Measurements from ENCODE around the gene NECAB2. TPM values are rescaled to one million over a fixed set of nuclear protein-coding genes. Genes with fewer than 3 reads are reported as not detected.
"Not testable (repeated sequence)": the region's sequence is repeated elsewhere in the genome, so short reads cannot be mapped to it uniquely, and the experiment has no call there.

Gene NECAB2
- total RNA-seq, 1 donor, result 0.72 TPM

DNA sequence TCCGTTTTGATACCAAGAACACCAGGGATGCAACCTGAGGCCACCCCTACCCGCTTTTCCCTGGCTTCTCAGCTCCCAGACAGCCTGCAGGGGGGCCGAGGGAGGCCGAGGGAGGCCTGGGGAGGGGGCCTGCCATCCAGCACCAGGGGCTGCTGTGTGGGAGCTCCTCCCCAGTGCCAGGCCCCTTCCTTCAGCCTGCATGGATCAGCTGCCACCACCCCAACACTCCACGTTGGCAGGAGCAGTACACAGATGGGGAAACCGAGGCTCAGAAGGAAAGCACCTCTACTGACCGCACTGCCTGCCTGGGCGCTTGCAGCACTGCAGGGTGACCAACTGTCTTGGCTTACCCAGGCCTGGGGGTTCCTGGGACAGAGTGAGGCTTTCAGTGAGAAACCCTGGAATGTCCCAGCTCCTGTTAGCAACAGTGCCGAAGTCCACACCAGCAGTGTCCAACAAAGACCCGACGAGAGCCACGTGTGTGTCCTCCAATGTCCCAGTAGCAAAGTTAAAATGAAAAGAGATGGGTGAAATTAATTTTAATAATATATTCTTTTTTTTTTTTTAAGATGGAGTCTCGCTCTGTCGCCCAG lies 20.3 kb upstream of the NECAB2 start:
- Histone ChIP-seq H3K4me1 (ENCODE audit: insufficient read depth, low read length) (peaks cover 4% of the 10 kb centered on the region), H3K79me2 (ENCODE audit: insufficient read depth, low read length) (no peaks in the 10 kb centered on the region), H3K9me3 (ENCODE audit: low read depth, low read length) (no peaks in the 10 kb centered on the region), H3K36me3 (ENCODE audit: insufficient read depth, low read length) (no peaks in the 10 kb centered on the region), H3K4me3 (ENCODE audit: insufficient read depth, low read length) (no peak overlapping the region), H2AFZ (ENCODE audit: low read length) (no peak overlapping the region), H3K27me3 (ENCODE audit: insufficient read depth, low read length) (no peaks in the 10 kb centered on the region), H3K4me2 (ENCODE audit: insufficient read depth, low read length) (no peak overlapping the region), H3K27ac (ENCODE audit: low read depth, low read length) (no peak overlapping the region), H4K20me1 (ENCODE audit: insufficient read depth, low read length) (no peaks in the 10 kb centered on the region)
- DNase-seq (ENCODE audit: insufficient read length, low spot score, missing footprints), result no peak
- TF ChIP-seq, protein P1, sequence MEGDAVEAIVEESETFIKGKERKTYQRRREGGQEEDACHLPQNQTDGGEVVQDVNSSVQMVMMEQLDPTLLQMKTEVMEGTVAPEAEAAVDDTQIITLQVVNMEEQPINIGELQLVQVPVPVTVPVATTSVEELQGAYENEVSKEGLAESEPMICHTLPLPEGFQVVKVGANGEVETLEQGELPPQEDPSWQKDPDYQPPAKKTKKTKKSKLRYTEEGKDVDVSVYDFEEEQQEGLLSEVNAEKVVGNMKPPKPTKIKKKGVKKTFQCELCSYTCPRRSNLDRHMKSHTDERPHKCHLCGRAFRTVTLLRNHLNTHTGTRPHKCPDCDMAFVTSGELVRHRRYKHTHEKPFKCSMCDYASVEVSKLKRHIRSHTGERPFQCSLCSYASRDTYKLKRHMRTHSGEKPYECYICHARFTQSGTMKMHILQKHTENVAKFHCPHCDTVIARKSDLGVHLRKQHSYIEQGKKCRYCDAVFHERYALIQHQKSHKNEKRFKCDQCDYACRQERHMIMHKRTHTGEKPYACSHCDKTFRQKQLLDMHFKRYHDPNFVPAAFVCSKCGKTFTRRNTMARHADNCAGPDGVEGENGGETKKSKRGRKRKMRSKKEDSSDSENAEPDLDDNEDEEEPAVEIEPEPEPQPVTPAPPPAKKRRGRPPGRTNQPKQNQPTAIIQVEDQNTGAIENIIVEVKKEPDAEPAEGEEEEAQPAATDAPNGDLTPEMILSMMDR (IDR thresholded peaks at IDR 0.05; ENCODE audit: extremely low read depth, low read depth, low read length), result no peak

DNA sequence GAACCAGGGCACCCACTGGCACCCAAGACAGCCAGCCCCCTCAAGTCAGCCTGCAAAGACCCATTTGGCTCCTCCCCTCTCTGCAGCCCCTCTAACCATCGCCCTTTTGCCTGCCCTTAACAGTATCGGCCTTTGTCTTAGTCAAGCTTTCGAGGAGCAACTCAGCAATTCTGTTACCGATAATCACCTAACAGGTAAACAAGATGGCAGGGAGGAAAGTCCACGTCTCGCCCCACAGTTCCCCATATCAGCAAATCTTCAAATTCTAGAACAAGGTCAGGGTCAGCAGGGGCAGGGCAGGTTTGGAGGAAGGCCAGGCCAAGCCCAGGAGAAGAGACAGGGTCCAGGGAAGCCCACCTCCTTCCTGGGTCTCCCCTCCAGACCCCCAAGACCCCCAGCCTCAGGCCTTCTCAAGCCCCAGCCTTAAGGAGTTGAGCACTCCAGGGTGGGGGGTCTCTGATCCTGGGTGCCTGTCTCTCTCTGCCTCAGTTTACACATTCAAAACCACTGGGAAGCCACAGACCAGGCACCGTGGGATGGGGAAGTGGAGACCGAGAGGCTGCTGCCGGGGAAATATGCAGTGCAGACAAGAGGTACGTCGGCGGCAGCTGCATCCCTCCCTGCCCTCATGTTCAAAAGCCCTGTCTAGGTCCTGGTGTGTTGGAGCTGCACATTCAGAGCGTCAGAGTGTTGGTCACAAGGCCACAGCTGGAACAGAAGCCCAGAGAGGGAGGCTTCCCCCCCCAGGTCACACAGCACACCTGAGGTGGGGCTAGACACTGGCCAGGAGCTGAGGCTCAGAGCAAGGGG lies 18.9 kb upstream of the NECAB2 start:
- no peaks in the 10 kb centered on the region for H3K9me3 ChIP-seq (ENCODE audit: low read depth, low read length)
- no peaks in the 10 kb centered on the region for H3K27me3 ChIP-seq (ENCODE audit: insufficient read depth, low read length)
- no peaks in the 10 kb centered on the region for H4K20me1 ChIP-seq (ENCODE audit: insufficient read depth, low read length)
- no peak for DNase-seq (ENCODE audit: insufficient read length, low spot score, missing footprints)
- TF ChIP-seq, protein P1 (IDR thresholded peaks at IDR 0.05; ENCODE audit: extremely low read depth, low read depth, low read length), result no peak
- no peak overlapping the region for H3K4me2 ChIP-seq (ENCODE audit: insufficient read depth, low read length)
- H3K36me3 ChIP-seq (ENCODE audit: insufficient read depth, low read length), result no peaks in the 10 kb centered on the region
- H3K4me1 ChIP-seq (ENCODE audit: insufficient read depth, low read length), result peaks cover 12% of the 10 kb centered on the region
- H3K4me3 ChIP-seq (ENCODE audit: insufficient read depth, low read length), result no peak overlapping the region
- no peak overlapping the region for H3K27ac ChIP-seq (ENCODE audit: low read depth, low read length)
- H2AFZ ChIP-seq (ENCODE audit: low read length), result no peak overlapping the region
- peaks cover 2% of the 10 kb centered on the region for H3K79me2 ChIP-seq (ENCODE audit: insufficient read depth, low read length)

DNA sequence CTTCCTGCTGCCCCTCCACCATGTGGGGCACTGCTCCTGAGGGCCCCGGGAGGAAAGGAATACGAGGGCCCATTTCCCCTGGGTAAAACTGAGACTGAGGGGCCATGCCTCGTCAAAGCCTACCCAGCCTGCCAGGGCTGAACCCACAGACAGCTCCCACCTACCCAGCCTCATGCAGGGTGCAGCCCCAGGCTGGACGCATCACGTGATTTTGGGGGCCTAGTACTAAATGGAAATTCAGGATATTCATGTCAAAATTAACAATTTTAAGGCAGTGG lies 18.4 kb upstream of the NECAB2 start:
- Histone ChIP-seq H3K79me2 (ENCODE audit: insufficient read depth, low read length) (peaks cover 4% of the 10 kb centered on the region), H3K4me1 (ENCODE audit: insufficient read depth, low read length) (peaks cover 17% of the 10 kb centered on the region), H3K4me3 (ENCODE audit: insufficient read depth, low read length) (no peak overlapping the region), H3K27me3 (ENCODE audit: insufficient read depth, low read length) (no peaks in the 10 kb centered on the region), H4K20me1 (ENCODE audit: insufficient read depth, low read length) (no peaks in the 10 kb centered on the region), H3K27ac (ENCODE audit: low read depth, low read length) (no peak overlapping the region), H3K36me3 (ENCODE audit: insufficient read depth, low read length) (no peaks in the 10 kb centered on the region), H3K4me2 (ENCODE audit: insufficient read depth, low read length) (no peak overlapping the region), H2AFZ (ENCODE audit: low read length) (no peak overlapping the region), H3K9me3 (ENCODE audit: low read depth, low read length) (no peaks in the 10 kb centered on the region)
- DNase-seq (ENCODE audit: insufficient read length, low spot score, missing footprints), result no peak
- TF ChIP-seq, protein P1 (IDR thresholded peaks at IDR 0.05; ENCODE audit: extremely low read depth, low read depth, low read length), result no peak

DNA sequence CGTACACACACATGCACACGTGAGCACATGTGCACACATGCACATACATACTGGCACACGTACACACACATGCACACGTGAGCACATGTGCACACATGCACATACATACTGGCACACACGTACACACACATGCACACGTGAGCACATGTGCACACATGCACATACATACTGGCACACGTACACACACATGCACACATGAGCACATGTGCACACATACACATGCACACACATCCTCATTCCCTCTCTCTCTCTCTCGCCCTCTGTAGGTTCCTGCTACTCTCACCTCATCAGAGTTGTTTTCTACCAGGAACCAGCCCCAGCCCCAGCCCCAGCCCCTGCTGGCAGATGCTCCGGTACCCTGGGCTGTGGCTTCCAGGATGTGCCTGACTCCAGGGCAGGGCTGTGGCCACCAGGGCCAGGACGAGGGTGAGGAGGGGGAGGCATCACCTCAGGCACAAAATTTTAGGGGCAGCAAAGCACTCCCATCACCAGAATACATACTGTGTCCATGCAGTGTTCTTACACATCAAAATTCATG lies 17.1 kb upstream of the NECAB2 start:
- H3K27me3 ChIP-seq (ENCODE audit: insufficient read depth, low read length); H3K4me2 ChIP-seq (ENCODE audit: insufficient read depth, low read length); H3K27ac ChIP-seq (ENCODE audit: low read depth, low read length); H3K9me3 ChIP-seq (ENCODE audit: low read depth, low read length); H3K4me3 ChIP-seq (ENCODE audit: insufficient read depth, low read length); H3K36me3 ChIP-seq (ENCODE audit: insufficient read depth, low read length); DNase-seq (ENCODE audit: insufficient read length, low spot score, missing footprints); H2AFZ ChIP-seq (ENCODE audit: low read length); H4K20me1 ChIP-seq (ENCODE audit: insufficient read depth, low read length): not testable (repeated sequence)
- peaks cover 13% of the 10 kb centered on the region for H3K79me2 ChIP-seq (ENCODE audit: insufficient read depth, low read length)
- peaks cover 22% of the 10 kb centered on the region for H3K4me1 ChIP-seq (ENCODE audit: insufficient read depth, low read length)

Measured in osteoblast (primary cell).